Transverse colon (tissue), 4 donors: ENCODE data around the gene SLC25A23. TPM values are rescaled to one million over a fixed set of nuclear protein-coding genes. Genes with fewer than 3 reads are reported as not detected.

Experiments used
- DNase-seq: peaks from one replicate; pipeline ENCODE4 v3.0.0-alpha.2; 2019
- H3K27ac ChIP-seq, 4 donors: fragments of 200-600 bp; sonication (generic); 2 replicates each; pipeline ENCODE4 v1.5.1; 2016 to 2018; ENCODE audit warnings: inconsistent platforms in 4 of 4
- H3K27me3 ChIP-seq: fragments of 200-600 bp; sonication (generic); 2 replicates; pipeline ENCODE4 v1.5.1; 2017; ENCODE audit warnings: inconsistent platforms
- H3K36me3 ChIP-seq, 4 donors: fragments of 200-600 bp; sonication (generic); 2 replicates each; pipeline ENCODE4 v1.5.1; 2017 to 2019; ENCODE audit warnings: inconsistent platforms in 4 of 4
- H3K4me1 ChIP-seq, 4 donors: fragments of 200-600 bp; sonication (generic); 2 replicates each; pipeline ENCODE4 v1.5.1; 2017 to 2020; ENCODE audit warnings: inconsistent platforms in 4 of 4
- H3K4me3 ChIP-seq, 4 donors: fragments of 200-600 bp; sonication (generic); 1 replicate in 1 of 4; 2 replicates in 3 of 4; pipeline versions ENCODE4 v1.5.1 to v1.6.1; 2017 to 2019; ENCODE audit warnings: inconsistent platforms in 4 of 4
- H3K9me3 ChIP-seq, 2 donors: fragments of 200-600 bp; sonication (generic); 2 replicates each; pipeline ENCODE4 v1.5.1; 2017 to 2019; ENCODE audit warnings: inconsistent platforms in 2 of 2
- EP300 ChIP-seq: sonication (generic); formaldehyde crosslinking; IDR thresholded peaks from one replicate; pipeline ENCODE4 v1.6.1; 2017; ENCODE audit warnings: antibody characterized with exemption, low read depth
- POLR2A ChIP-seq: fragments of 450-650 bp; IDR thresholded peaks from one replicate; pipeline ENCODE4 v1.6.1; 2016; ENCODE audit warnings: antibody characterized with exemption, mild to moderate bottlenecking, moderate library complexity
- POLR2AphosphoS5 ChIP-seq, 3 donors: sonication (generic); formaldehyde crosslinking; IDR thresholded peaks; one replicate each; pipeline ENCODE4 v1.6.1; 2016; ENCODE audit warnings: antibody characterized with exemption in 3 of 3
- WGBS, 2 donors: methylation state at CpG; one replicate each; pipeline ENCODE4 v1.1.5; 2018; ENCODE audit warnings: low coverage in 1 of 2; 5-methylcytosine and 5-hydroxymethylcytosine counted together
- in situ Hi-C, 4 donors: fragments of 200-750 bp; cut with MboI; loops; one replicate each; pipeline versions ENCODE4 v1.15.0 to v1.15.1; 2017; ENCODE audit warnings: low sequenced_read_pairs in 3 of 4, low pct_ligation_motif_present in 1 of 4, low pct_unique_long_range_greater_than_20kb in 1 of 4
- intact Hi-C: fragments of 100-400 bp; cut with DNase I; formaldehyde crosslinking; loops from one replicate; pipeline ENCODE4 v1.15.1; 2023; ENCODE audit warnings: low total_unique reads
- total RNA-seq, 4 donors: library from RNA; depleted of rRNA; stranded (reverse); fragments of >200 nt; gene quantifications; one replicate each; pipeline ENCODE4 v1.1.0, GENCODE V29; 2016
- TF ChIP-seq, protein P1 (sequence below), 5 experiments: fragments of 200-600 bp in 3 of 5; fragments of 450-650 bp in 2 of 5; sonication (generic) in 3 of 5; IDR thresholded peaks; 1 replicate in 2 of 5; 2 replicates in 3 of 5; pipeline ENCODE4 v1.5.1; 2016 to 2017; ENCODE audit warnings: antibody characterized with exemption in 5 of 5, inconsistent platforms in 3 of 5, mild to moderate bottlenecking in 2 of 5, moderate library complexity in 1 of 5

The SLC25A23 gene
- total RNA-seq, 4 donors from 2014 or later = 77.2 to 216 (median 171) TPM

DNA sequence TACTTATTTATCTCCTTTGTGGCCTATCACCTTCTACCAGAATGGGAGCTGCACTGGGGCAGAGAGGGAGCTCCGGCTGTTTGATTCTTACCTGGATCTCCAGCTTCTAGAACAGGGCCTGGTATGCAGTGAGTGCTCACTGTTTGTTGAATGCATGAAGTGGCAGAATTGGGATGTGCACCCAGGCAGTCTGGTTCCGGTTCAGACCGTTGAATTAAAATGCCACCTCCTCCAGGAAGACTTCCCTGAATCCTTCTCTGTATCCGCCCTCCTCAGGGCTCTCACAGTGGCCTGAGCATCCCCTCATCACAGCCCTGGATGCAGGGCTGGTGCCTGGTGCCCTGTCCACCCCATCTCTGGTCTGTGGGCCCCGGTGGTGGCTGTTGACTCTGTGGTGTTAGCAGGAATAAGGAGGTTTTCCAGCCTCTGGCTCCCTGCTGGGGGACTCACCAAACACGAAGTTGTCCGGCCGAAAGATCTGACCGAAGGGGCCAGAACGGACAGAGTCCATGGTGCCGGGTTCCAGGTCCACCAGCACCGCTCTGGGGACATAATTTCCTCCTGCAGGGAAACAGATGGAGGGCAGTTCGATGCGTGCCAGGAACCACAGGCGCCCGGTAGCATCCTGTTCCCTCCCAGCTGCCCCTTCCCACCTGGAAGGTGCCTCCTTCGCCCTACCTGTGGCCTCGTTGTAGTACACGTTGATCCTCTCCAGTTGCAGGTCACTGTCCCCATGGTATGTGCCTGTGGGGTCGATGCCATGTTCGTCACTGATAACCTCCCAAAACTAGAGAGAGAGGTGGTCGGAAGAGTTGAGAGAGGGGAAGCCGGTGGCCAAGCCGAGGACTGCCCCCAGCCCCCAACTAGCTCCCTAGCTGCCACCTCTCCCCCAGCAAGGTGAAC is 41.5 kb upstream of the SLC25A23 start:
- Histone ChIP-seq H3K4me1 (peaks cover 0 to 11% (median 10%) of the 10 kb centered on the region in 4 donors), H3K9me3 (no peaks in the 10 kb centered on the region), H3K27me3 (peaks cover 45% of the 10 kb centered on the region), H3K27ac (no peak overlapping the region), H3K4me3 (no peak overlapping the region), H3K36me3 (no peaks in the 10 kb centered on the region)
- intact Hi-C loops (no loop called here), in situ Hi-C loops (loop anchor here in 2 of 4 donors (25.0 kb wide), 2 partner anchors 136 to 361 kb away; no protein-coding TSS in a partner anchor)
- no peak for DNase-seq
- no peak for TF ChIP-seq POLR2A
- no peak for TF ChIP-seq EP300
- TF ChIP-seq POLR2AphosphoS5 (IDR thresholded peaks at IDR 0.05) = no peak
- TF ChIP-seq, protein P1, sequence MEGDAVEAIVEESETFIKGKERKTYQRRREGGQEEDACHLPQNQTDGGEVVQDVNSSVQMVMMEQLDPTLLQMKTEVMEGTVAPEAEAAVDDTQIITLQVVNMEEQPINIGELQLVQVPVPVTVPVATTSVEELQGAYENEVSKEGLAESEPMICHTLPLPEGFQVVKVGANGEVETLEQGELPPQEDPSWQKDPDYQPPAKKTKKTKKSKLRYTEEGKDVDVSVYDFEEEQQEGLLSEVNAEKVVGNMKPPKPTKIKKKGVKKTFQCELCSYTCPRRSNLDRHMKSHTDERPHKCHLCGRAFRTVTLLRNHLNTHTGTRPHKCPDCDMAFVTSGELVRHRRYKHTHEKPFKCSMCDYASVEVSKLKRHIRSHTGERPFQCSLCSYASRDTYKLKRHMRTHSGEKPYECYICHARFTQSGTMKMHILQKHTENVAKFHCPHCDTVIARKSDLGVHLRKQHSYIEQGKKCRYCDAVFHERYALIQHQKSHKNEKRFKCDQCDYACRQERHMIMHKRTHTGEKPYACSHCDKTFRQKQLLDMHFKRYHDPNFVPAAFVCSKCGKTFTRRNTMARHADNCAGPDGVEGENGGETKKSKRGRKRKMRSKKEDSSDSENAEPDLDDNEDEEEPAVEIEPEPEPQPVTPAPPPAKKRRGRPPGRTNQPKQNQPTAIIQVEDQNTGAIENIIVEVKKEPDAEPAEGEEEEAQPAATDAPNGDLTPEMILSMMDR (IDR thresholded peaks at IDR 0.05) = no peak
- WGBS, 2 donors = 63% methylated on average over 22 of the region's 24 CpGs; no CpG with 5 or more reads in 1 of the 2 donors

DNA sequence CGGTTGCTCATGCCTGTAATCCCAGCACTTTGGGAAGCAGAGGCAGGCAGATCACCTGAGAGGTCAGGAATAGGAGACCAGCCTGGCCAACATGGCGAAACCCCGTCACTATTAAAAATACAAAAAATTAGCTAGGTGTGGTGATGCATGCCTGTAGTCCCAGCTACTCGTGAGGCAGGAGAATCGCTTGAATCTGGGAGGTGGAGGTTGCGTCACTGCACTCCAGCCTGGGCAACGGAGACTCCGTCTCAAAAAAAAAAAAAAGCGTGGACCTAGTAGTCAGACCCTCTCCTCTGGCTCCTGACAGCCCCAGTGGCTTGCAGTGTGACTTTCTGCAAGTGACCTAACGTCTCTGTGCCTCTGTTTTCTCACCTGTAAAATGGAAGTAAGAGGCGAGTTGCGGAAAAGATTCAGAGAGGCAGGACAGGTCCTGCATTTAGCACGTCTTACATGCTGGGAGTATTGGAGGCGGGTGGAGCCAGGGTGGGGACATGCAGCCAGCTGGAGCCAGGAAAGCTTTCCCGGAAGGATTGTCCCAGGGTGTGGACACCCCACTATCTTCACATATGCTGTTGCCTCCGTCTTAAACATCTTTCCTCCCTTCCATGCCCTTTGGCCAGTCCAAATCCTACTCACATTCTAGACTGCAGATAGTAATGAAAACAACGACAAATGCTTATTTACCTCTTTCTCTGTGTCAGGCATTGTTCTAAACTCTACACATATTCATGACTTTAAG is 39.6 kb upstream of the SLC25A23 start:
- intact Hi-C loops = no loop called here

DNA sequence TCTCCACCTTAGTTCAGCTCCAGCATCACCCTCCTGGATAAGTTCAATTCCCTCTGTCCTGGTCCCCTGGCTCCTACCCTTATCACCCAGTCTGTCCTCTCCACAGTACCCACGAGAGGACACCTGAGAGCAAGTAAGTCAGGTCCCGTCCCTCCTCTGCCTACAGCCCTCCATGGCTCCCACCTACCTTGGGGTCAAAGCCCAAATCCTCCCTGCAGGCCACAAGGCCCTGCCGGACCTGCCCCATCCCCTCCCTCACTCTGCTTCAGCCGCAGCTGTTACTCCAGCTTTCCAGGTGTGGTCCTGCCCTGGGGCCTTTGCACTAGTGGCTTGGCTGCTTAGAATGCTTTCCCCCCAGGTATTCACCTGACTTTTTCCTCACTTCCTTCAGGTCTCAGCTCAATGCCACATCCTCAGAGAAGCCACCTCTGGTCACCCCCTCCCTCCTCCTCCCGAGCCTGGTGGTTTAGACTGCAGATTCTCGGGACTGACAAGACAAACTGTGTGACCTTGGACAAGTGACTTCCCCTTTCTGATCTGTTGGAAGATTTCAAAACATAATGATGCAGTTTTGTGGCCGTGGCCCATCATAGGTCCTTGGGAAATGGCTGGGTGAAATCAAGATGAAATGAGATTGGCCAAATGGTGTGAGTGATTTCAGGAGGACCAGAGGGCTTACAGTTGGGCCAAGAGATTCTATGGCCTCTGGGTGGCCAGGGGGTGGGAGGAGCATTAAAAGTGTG is 38.9 kb upstream of the SLC25A23 start:
- peaks cover 0 to 11% (median 10%) of the 10 kb centered on the region in 4 donors for H3K4me1 ChIP-seq
- H3K9me3 ChIP-seq = no peaks in the 10 kb centered on the region
- H3K4me3 ChIP-seq = no peak overlapping the region
- intact Hi-C loops (no loop called here), in situ Hi-C loops (no loop called here)
- H3K27ac ChIP-seq = no peak overlapping the region
- DNase-seq = no peak
- H3K27me3 ChIP-seq = peaks cover 39% of the 10 kb centered on the region
- TF ChIP-seq POLR2AphosphoS5 (IDR thresholded peaks at IDR 0.05) = no peak
- no peak for TF ChIP-seq EP300
- TF ChIP-seq POLR2A = no peak
- TF ChIP-seq, protein P1 (IDR thresholded peaks at IDR 0.05) = no peak
- no peaks in the 10 kb centered on the region for H3K36me3 ChIP-seq
- WGBS, 2 donors = 51 to 58% methylated on average over 3 to 7 of the region's 7 CpGs

More for the DNA sequence above, 39.6 kb upstream of the SLC25A23 start:
- H3K27me3 ChIP-seq = peaks cover 42% of the 10 kb centered on the region
- TF ChIP-seq, protein P1 (IDR thresholded peaks at IDR 0.05) = no peak
- TF ChIP-seq EP300 = no peak
- no peak for TF ChIP-seq POLR2AphosphoS5 (IDR thresholded peaks at IDR 0.05)
- no peak for DNase-seq
- H3K4me1 ChIP-seq = peaks cover 0 to 11% (median 10%) of the 10 kb centered on the region in 4 donors
- H3K36me3 ChIP-seq = no peaks in the 10 kb centered on the region
- no peaks in the 10 kb centered on the region for H3K9me3 ChIP-seq
- in situ Hi-C loops = no loop called here
- no peak overlapping the region for H3K4me3 ChIP-seq
- no peak overlapping the region for H3K27ac ChIP-seq
- WGBS, 2 donors = 57 to 58% methylated on average over 11 to 17 of the region's 17 CpGs
